HepG2 (cell line): ENCODE results near the gene OR7G2.

Experiments used
- CHD4 ChIP-seq: fragments of 200-600 bp; sonication (generic); IDR thresholded peaks from 2 replicates; pipeline ENCODE4 v1.7.0; 2017; ENCODE audit warnings: mild to moderate bottlenecking, low read length, borderline replicate concordance
- HNF4A ChIP-seq: sonication (generic); formaldehyde crosslinking; IDR thresholded peaks from 2 replicates; pipeline ENCODE4 v1.4.0; 2020; ENCODE audit warnings: missing genetic modification reagents
- KAT8 ChIP-seq: IDR thresholded peaks from 2 replicates; pipeline ENCODE4 v1.6.1; 2016; ENCODE audit warnings: missing genetic modification reagents, missing compliant biosample characterization
- PCBP1 ChIP-seq: fragments of 200-400 bp; formaldehyde crosslinking; IDR thresholded peaks from 2 replicates; pipeline ENCODE4 v1.6.1; 2017; ENCODE audit warnings: mild to moderate bottlenecking, low read depth, low read length, borderline replicate concordance
- TCF7 ChIP-seq: sonication (generic); IDR thresholded peaks from 2 replicates; pipeline ENCODE4 v1.6.1; 2016; ENCODE audit warnings: antibody characterized with exemption, low read depth
- ZNF224 ChIP-seq: sonication (generic); formaldehyde crosslinking; IDR thresholded peaks from 2 replicates; pipeline ENCODE4 v1.5.0; 2020; ENCODE audit warnings: mild to moderate bottlenecking, missing genetic modification reagents
- ZNF777 ChIP-seq: sonication (generic); formaldehyde crosslinking; IDR thresholded peaks from 2 replicates; pipeline ENCODE4 v1.4.0; 2020; ENCODE audit warnings: missing genetic modification reagents
- TF ChIP-seq, protein P1 (sequence below): sonication (generic); formaldehyde crosslinking; IDR thresholded peaks from 2 replicates; pipeline ENCODE4 v1.8.0; 2022; ENCODE audit warnings: mild to moderate bottlenecking, missing genetic modification reagents, moderate library complexity
- TF ChIP-seq, protein P2 (sequence below), 2 experiments: sonication (generic) in 1 of 2; formaldehyde crosslinking in 1 of 2; IDR thresholded peaks; 2 replicates each; pipeline versions ENCODE4 v1.4.0 to v1.6.1; 2018 to 2020; ENCODE audit warnings: missing genetic modification reagents in 2 of 2, borderline replicate concordance in 1 of 2, low read depth in 1 of 2, mild to moderate bottlenecking in 1 of 2, missing biosample characterization in 1 of 2
- TF ChIP-seq, protein P3 (sequence below): sonication (generic); formaldehyde crosslinking; IDR thresholded peaks from 2 replicates; pipeline ENCODE4 v1.4.0; 2020; ENCODE audit warnings: missing genetic modification reagents

DNA sequence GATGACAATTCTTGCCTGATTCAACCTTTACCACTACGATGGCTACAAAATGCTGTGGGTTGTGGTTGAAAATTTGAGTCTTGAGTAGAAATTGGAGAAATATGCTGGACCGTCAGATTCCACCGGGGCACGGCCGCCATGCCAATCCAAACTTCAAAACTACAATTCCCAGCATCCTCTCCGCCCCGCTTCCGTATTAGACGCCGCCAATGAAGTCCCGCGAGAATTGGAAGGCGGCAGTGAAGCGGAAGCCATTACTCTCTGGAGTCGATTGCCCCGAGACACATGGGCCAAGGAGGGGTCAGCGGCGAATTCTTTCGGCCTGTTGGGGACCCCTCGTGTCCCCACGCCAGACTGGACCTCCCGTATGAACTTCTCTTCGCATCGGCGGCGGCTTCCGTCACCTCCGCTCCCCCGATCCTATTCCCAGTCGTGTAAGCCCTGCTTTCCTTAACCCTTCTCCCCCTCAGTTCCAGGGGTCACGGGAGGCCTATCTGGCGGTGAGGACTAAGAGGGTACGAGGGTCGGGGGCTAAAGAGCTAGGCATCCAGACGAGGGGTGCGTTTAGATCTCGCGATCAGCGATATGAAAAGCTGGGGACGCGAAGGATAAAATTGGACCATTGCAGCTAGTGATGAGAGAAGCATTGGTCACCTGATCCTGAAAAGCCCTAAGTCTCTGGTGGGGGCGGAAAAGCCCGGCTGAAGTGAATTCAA, 33.0 kb upstream of the OR7G2 start, which contains the start of gene ZNF317:
- TF ChIP-seq CHD4 (no peak), HNF4A (CRISPR knock-in tag) (0 out of 2 replicates have a peak, but pooled peaks have one; percentile 32), TCF7 (no peak), ZNF777 (no peak), KAT8 (CRISPR knock-in tag) (peak; percentile 90), PCBP1 (no peak; the same call in 1 of the 2 replicates), ZNF224 (CRISPR knock-in tag) (no peak)
- TF ChIP-seq, protein P1, sequence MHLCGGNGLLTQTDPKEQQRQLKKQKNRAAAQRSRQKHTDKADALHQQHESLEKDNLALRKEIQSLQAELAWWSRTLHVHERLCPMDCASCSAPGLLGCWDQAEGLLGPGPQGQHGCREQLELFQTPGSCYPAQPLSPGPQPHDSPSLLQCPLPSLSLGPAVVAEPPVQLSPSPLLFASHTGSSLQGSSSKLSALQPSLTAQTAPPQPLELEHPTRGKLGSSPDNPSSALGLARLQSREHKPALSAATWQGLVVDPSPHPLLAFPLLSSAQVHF = no peak
- TF ChIP-seq, protein P2, sequence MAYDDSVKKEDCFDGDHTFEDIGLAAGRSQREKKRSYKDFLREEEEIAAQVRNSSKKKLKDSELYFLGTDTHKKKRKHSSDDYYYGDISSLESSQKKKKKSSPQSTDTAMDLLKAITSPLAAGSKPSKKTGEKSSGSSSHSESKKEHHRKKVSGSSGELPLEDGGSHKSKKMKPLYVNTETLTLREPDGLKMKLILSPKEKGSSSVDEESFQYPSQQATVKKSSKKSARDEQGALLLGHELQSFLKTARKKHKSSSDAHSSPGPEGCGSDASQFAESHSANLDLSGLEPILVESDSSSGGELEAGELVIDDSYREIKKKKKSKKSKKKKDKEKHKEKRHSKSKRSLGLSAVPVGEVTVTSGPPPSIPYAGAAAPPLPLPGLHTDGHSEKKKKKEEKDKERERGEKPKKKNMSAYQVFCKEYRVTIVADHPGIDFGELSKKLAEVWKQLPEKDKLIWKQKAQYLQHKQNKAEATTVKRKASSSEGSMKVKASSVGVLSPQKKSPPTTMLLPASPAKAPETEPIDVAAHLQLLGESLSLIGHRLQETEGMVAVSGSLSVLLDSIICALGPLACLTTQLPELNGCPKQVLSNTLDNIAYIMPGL (CRISPR knock-in tag; IDR thresholded peaks at IDR 0.05; ENCODE audit: borderline replicate concordance in 1 of 2, low read depth in 1 of 2) = peak; percentile 76; a peak in 3 of 4 replicates
- TF ChIP-seq, protein P3, sequence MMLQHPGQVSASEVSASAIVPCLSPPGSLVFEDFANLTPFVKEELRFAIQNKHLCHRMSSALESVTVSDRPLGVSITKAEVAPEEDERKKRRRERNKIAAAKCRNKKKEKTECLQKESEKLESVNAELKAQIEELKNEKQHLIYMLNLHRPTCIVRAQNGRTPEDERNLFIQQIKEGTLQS (CRISPR knock-in tag) = 0 out of 2 replicates have a peak, but pooled peaks have one; percentile 24
